NCI-H1092 (cell line): ENCODE measurements around the gene PRR5L.

Experiments used
- DNase-seq: peaks from one replicate; lab custom pipeline; 2025; lab: John Stamatoyannopoulos, UW

Gene PRR5L

DNA sequence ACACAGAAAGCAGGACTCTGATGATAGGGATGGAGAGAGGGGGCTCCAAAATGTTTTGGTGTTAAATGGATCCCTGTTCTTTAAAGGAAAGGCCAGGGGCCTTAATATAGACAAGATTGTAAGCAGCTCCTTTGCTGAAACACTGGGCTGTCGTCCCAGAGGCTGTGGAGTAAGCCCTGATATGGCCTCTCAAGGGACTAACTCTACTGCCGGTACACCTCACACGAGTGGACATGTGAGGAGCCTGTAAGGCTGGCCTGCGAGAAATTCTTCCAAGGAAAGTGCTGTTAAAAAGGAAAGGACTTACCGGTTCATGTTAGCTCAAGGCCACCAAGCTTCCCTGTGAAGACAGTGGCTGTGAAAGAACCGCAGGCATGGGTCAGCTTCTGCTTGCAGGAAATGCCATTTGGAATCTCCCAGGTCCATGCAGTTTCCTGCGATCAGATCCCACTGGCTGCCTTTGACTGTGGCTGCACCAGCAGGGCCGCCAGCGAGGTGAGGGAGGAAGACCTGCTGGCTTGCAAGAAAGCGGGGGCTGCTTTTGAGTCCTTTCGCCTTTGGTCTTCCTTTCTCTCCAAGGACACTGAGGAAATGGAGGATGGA, 106.6 kb downstream of the PRR5L start:
- no peak for DNase-seq

GRCh38 chr11:36403661-36404060, 107.6 kb downstream of the PRR5L start:
- DNase-seq = no peak

GRCh38 chr11:36404831-36405230, 108.7 kb downstream of the PRR5L start:
- no peak for DNase-seq

DNA sequence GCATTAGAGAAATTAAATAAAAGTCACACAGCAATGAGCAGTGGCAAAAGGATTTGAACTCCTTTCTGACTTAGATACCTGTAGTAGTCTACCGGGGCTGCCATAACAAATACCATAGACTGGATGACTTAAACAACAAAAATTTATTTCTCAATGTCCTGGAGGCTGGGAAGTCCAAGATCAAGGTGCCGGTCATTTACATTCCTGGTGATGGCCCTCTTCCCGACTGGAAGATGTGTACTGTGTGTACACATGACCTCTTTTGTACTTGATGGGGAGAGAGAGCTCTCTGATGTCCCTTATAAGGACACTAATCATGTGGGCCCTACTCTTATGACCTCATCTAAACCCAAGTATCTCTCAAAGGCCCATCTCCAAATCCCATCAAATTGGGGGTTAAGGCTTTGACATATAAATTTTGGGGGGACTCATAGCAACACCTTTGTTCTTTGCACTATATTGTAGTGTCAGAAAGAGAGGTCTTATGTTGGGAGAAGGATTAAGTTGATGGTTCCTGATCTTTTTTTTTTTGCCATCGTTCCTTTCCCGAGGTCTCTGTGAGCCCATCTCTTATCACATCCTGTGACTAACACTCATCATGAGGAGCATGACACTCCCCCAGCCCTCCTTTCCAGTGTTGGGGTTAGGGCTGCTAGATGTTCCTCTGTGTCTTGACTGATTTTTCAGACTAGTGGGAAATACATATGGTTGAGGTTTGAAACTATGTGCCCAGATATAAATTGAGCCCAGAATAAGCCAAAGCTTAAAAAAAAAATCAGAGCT, 109.7 kb downstream of the PRR5L start:
- DNase-seq = no peak

DNA sequence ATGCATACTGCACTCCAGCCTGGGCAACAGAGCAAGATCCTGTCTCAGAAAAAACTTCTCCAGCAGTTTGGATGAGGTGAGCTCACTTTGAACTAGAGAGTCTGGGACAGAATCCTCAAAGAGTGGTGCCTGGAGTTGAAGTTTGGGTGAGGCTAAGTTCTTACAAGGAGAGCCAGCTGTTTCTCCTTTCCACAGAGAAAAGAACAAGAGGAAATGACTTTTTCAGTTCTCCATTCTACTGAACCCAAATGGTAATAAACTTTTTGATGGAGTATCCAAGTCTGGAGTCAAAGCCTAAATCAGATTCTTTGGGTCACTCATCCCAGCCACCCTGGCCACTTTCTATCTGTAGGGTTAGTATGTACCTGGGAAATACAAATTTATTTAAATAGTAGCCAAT, 111.3 kb downstream of the PRR5L start:
- no peak for DNase-seq

DNA sequence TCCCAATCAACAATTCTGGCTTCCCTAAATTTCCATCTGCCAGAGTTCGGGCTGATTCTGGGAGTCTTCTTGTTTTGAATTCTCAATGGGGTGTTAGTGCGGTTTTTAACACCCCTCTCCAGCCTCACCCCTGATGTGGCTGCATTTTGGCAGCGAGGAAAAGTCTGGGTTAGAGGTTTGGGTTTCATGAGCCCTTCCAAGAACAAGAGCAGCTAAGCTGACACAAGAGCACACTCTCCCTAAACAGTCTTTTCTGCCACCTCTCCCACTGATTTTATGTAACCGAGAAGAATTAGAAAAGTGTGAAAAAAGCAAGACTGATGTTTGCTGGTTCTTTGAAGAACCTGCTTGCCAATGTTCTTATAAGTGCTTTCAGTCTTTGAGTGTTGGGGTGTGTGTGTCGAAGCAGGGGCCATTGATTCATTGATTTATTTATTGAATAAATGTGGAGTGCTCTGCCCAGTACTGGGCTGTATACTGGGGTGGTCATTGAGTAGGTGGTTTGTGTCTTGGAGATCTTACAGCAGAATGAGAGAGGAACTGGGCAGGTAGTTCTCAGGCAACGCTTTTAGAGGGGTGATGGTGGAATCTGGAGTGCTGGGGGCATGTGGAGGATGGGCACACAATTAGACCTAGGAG, 112.5 kb downstream of the PRR5L start:
- no peak for DNase-seq

GRCh38 chr11:36409152-36409816, 113.2 kb downstream of the PRR5L start:
- DNase-seq = no peak

- no peak for DNase-seq
Measured at GRCh38 chr11:36411202-36411640, 115.1 kb downstream of the PRR5L start.

GRCh38 chr11:36412781-36413383, 116.8 kb downstream of the PRR5L start:
- DNase-seq = no peak

DNA sequence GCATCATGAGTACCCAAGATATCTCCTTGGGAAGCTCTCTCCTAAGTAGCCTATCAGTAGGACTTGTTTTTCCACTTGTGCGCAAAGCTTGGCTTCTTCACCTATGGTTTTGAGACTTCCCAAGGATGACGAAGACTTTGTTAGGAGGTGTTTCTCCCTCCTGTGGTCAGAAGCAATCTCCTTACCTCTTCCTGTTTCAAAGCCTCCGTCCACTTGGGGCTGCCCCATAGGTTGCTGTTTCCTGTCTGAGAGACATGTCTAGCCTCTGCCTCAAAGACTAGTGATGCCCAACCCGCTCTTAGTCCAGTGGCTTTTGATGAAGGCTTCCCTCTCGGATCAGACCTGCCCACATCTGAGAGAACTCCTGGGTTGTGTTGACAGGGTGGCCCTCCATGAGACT, 121.1 kb downstream of the PRR5L start:
- DNase-seq = no peak

- no peak for DNase-seq
Measured at GRCh38 chr11:36419791-36420424, 123.8 kb downstream of the PRR5L start.

GRCh38 chr11:36421546-36422155, 125.6 kb downstream of the PRR5L start:
- no peak for DNase-seq

GRCh38 chr11:36425561-36426081, 129.5 kb downstream of the PRR5L start:
- no peak for DNase-seq

DNA sequence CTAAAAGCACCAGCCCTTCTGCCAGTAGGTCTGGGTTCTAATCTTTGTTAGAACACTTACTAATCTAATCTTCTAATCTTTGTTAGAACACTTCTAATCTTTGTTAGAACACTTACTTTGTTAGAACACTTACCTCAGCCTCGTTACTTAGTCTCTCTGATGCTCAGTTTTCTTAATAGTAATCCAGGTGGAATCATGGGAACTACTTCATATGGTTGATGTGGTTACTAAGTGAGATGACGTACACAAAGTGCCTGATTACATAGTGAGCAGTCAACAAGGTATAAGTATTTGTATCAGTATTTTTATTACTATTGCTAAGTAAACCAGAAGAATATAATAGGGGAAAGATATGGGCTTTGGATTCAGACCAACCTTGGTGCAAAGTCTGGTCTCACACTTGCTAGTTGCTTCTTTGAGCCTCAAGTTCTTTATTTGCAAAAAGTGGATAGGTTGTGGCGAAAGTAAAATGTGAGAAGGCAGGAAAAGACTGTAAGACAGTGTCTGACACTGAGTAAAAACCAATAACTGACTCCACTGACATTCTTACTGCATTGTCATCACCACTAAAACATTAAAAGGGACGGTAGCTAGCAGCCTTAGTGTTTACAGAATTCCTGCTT, 130.2 kb downstream of the PRR5L start:
- DNase-seq = no peak

- DNase-seq = no peak
Measured at GRCh38 chr11:36427079-36427478, 131.0 kb downstream of the PRR5L start.

DNA sequence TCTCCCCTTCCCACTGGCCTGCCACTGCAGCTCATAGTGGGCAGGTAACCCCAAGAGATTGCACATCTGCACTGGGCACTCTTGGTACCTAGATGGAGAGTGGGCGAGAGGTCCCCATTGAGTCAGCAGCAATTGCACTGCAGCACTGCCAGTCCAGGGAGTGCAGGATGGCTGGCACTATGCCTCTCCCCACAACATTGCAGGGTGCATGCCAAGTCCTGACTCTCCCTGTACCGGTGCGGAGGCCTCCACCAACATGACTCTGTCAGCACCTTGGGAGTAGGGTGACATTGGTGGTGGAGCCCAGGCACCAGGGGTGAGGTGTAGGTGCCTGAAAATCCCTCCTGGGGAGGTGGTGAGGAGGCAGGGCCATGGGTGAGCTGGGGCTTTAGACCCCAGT, 131.8 kb downstream of the PRR5L start:
- no peak for DNase-seq

DNA sequence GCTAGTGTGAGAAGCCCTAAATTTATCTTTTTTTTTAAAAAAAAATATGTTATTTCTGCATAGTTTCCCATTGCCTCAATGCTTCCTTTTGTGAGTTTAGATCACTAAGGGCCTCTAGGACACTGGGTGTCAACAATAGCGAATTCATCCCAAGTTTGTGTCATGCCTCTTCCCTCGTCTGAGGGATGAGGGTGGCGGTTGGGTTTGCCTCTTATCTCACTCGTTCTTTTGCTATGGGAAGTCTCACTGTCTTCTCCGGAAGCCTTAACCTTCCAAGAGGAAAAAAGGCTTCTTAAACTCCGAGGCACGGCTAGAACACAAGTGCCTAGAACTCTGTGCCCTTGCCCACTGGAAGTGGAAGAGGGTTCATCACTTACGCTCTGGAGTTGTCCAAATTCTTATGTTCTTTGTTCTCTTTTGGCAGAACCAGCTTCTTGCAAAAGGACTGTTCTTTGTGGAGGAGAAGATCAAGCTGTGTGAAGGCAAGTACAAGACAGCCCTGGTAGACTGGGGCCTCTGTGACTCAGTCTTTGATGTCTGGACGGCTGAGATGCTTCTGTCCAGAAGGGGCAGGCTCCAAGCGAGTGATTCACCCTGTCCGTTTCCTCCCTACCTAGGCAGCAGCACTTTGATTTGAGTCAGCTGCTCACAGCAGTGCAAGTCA, 135.5 kb downstream of the PRR5L start:
- DNase-seq = no peak

GRCh38 chr11:36432093-36432469, 136.0 kb downstream of the PRR5L start:
- no peak for DNase-seq

DNA sequence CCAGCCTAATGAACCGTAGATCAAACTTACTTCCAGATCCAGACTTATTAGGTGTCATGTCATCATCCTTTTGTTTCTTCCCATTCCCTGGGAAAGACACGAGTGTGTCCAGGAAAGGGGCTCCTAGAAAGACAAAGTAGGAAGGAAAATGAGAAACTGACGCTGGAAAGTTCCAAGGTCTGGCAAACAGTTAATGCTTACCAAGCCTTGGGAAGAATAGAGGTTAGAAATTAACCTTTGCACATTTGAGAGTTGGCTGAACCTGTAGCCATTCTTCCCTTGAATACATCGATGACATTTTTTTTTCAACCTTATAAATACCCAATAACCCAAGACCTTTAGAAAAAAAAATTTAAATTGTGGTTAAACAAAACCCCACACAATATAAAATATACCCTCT, 136.7 kb downstream of the PRR5L start:
- no peak for DNase-seq

- DNase-seq = no peak
Measured at GRCh38 chr11:36436064-36436463, 140.0 kb downstream of the PRR5L start.
